ENCODE measurements around the gene PPP1R9B.
A peak's percentile ranks its signal among the peaks of the same experiment; 100 is the strongest.

The PPP1R9B gene

GRCh38 chr17:50130559-50131305, 19.7 kb downstream of the PPP1R9B start:
- Histone ChIP-seq H3K4me3 (ENCODE audit: low read depth, low read length) (peak overlapping the region; percentile 58), H3K9ac (ENCODE audit: low read depth, low read length) (peak overlapping the region; percentile 3), H3K9me3 (ENCODE audit: control insufficient read depth, insufficient read depth, low read length) (no peaks in the 10 kb centered on the region), H3K4me1 (ENCODE audit: control insufficient read depth, insufficient read depth, low read length) (peaks cover 29% of the 10 kb centered on the region), H3K27me3 (ENCODE audit: control insufficient read depth, insufficient read depth, low read length) (peaks cover 8% of the 10 kb centered on the region), H3K36me3 (ENCODE audit: control insufficient read depth, insufficient read depth, low read length) (peaks cover 3% of the 10 kb centered on the region)

GRCh38 chr17:50129728-50130558, 20.5 kb downstream of the PPP1R9B start, which contains the start of gene SAMD14:
TSS of gene SAMD14 (minus strand) at chr17:50130160. CDS start at chr17:50124959, 5,201 bp downstream.
- Histone ChIP-seq H3K4me1 (ENCODE audit: control insufficient read depth, insufficient read depth, low read length) (peaks cover 29% of the 10 kb centered on the region), H3K4me3 (ENCODE audit: low read depth, low read length) (peak within 1 kb of the TSS; percentile 76), H3K9me3 (ENCODE audit: control insufficient read depth, insufficient read depth, low read length) (no peaks in the 10 kb centered on the region), H3K27me3 (ENCODE audit: control insufficient read depth, insufficient read depth, low read length) (peaks cover 8% of the 10 kb centered on the region), H3K36me3 (ENCODE audit: control insufficient read depth, insufficient read depth, low read length) (no peaks in the 10 kb centered on the region), H3K9ac (ENCODE audit: low read depth, low read length) (peak within 1 kb of the TSS; percentile 56)

GRCh38 chr17:50129353-50129727, 21.1 kb downstream of the PPP1R9B start:
- Histone ChIP-seq H3K4me1 (ENCODE audit: control insufficient read depth, insufficient read depth, low read length) (peaks cover 29% of the 10 kb centered on the region), H3K9ac (ENCODE audit: low read depth, low read length) (no peak overlapping the region), H3K4me3 (ENCODE audit: low read depth, low read length) (peak overlapping the region; percentile 76), H3K9me3 (ENCODE audit: control insufficient read depth, insufficient read depth, low read length) (no peaks in the 10 kb centered on the region), H3K27me3 (ENCODE audit: control insufficient read depth, insufficient read depth, low read length) (peaks cover 8% of the 10 kb centered on the region), H3K36me3 (ENCODE audit: control insufficient read depth, insufficient read depth, low read length) (no peaks in the 10 kb centered on the region)

- Histone ChIP-seq H3K4me3 (ENCODE audit: low read depth, low read length) (peak overlapping the region; percentile 76), H3K4me1 (ENCODE audit: control insufficient read depth, insufficient read depth, low read length) (peaks cover 29% of the 10 kb centered on the region), H3K9ac (ENCODE audit: low read depth, low read length) (peak overlapping the region; percentile 56), H3K9me3 (ENCODE audit: control insufficient read depth, insufficient read depth, low read length) (no peaks in the 10 kb centered on the region), H3K27me3 (ENCODE audit: control insufficient read depth, insufficient read depth, low read length) (peaks cover 8% of the 10 kb centered on the region), H3K36me3 (ENCODE audit: control insufficient read depth, insufficient read depth, low read length) (no peaks in the 10 kb centered on the region)
Measured at GRCh38 chr17:50128441-50129352, 21.8 kb downstream of the PPP1R9B start.

- no peaks in the 10 kb centered on the region for H3K36me3 ChIP-seq (ENCODE audit: control insufficient read depth, insufficient read depth, low read length)
- peak overlapping the region; percentile 76 for H3K4me3 ChIP-seq (ENCODE audit: low read depth, low read length)
- H3K4me1 ChIP-seq (ENCODE audit: control insufficient read depth, insufficient read depth, low read length), result peaks cover 27% of the 10 kb centered on the region
- H3K9me3 ChIP-seq (ENCODE audit: control insufficient read depth, insufficient read depth, low read length), result no peaks in the 10 kb centered on the region
- H3K27me3 ChIP-seq (ENCODE audit: control insufficient read depth, insufficient read depth, low read length), result peaks cover 3% of the 10 kb centered on the region
- H3K9ac ChIP-seq (ENCODE audit: low read depth, low read length), result no peak overlapping the region
Measured at GRCh38 chr17:50127697-50128361, 22.6 kb downstream of the PPP1R9B start.

- Histone ChIP-seq H3K9ac (ENCODE audit: low read depth, low read length) (no peak overlapping the region), H3K9me3 (ENCODE audit: control insufficient read depth, insufficient read depth, low read length) (no peaks in the 10 kb centered on the region), H3K4me1 (ENCODE audit: control insufficient read depth, insufficient read depth, low read length) (peaks cover 17% of the 10 kb centered on the region), H3K27me3 (ENCODE audit: control insufficient read depth, insufficient read depth, low read length) (peaks cover 2% of the 10 kb centered on the region), H3K36me3 (ENCODE audit: control insufficient read depth, insufficient read depth, low read length) (no peaks in the 10 kb centered on the region), H3K4me3 (ENCODE audit: low read depth, low read length) (no peak overlapping the region)
Measured at GRCh38 chr17:50125420-50125997, 25.0 kb downstream of the PPP1R9B start.

GRCh38 chr17:50123649-50124349, 26.7 kb downstream of the PPP1R9B start:
- H3K9me3 ChIP-seq (ENCODE audit: control insufficient read depth, insufficient read depth, low read length), result no peaks in the 10 kb centered on the region
- H3K27me3 ChIP-seq (ENCODE audit: control insufficient read depth, insufficient read depth, low read length), result peaks cover 18% of the 10 kb centered on the region
- peak overlapping the region; percentile 37 for H3K9ac ChIP-seq (ENCODE audit: low read depth, low read length)
- no peak overlapping the region for H3K4me3 ChIP-seq (ENCODE audit: low read depth, low read length)
- no peaks in the 10 kb centered on the region for H3K36me3 ChIP-seq (ENCODE audit: control insufficient read depth, insufficient read depth, low read length)
- peaks cover 17% of the 10 kb centered on the region for H3K4me1 ChIP-seq (ENCODE audit: control insufficient read depth, insufficient read depth, low read length)

- H3K9me3 ChIP-seq (ENCODE audit: control insufficient read depth, insufficient read depth, low read length), result no peaks in the 10 kb centered on the region
- no peaks in the 10 kb centered on the region for H3K36me3 ChIP-seq (ENCODE audit: control insufficient read depth, insufficient read depth, low read length)
- peaks cover 26% of the 10 kb centered on the region for H3K27me3 ChIP-seq (ENCODE audit: control insufficient read depth, insufficient read depth, low read length)
- no peak overlapping the region for H3K9ac ChIP-seq (ENCODE audit: low read depth, low read length)
- H3K4me3 ChIP-seq (ENCODE audit: low read depth, low read length), result no peak overlapping the region
- H3K4me1 ChIP-seq (ENCODE audit: control insufficient read depth, insufficient read depth, low read length), result peaks cover 15% of the 10 kb centered on the region
Measured at GRCh38 chr17:50122945-50123344, 27.5 kb downstream of the PPP1R9B start.

- peaks cover 13% of the 10 kb centered on the region for H3K4me1 ChIP-seq (ENCODE audit: control insufficient read depth, insufficient read depth, low read length)
- H3K27me3 ChIP-seq (ENCODE audit: control insufficient read depth, insufficient read depth, low read length), result peaks cover 26% of the 10 kb centered on the region
- H3K36me3 ChIP-seq (ENCODE audit: control insufficient read depth, insufficient read depth, low read length), result no peaks in the 10 kb centered on the region
- H3K9me3 ChIP-seq (ENCODE audit: control insufficient read depth, insufficient read depth, low read length), result no peaks in the 10 kb centered on the region
- H3K9ac ChIP-seq (ENCODE audit: low read depth, low read length), result no peak overlapping the region
- H3K4me3 ChIP-seq (ENCODE audit: low read depth, low read length), result no peak overlapping the region
Measured at GRCh38 chr17:50120475-50121253, 29.8 kb downstream of the PPP1R9B start.

GRCh38 chr17:50118828-50119218, 31.7 kb downstream of the PPP1R9B start:
- no peak overlapping the region for H3K9ac ChIP-seq (ENCODE audit: low read depth, low read length)
- peaks cover 11% of the 10 kb centered on the region for H3K4me1 ChIP-seq (ENCODE audit: control insufficient read depth, insufficient read depth, low read length)
- H3K9me3 ChIP-seq (ENCODE audit: control insufficient read depth, insufficient read depth, low read length), result no peaks in the 10 kb centered on the region
- H3K27me3 ChIP-seq (ENCODE audit: control insufficient read depth, insufficient read depth, low read length), result peaks cover 26% of the 10 kb centered on the region
- H3K36me3 ChIP-seq (ENCODE audit: control insufficient read depth, insufficient read depth, low read length), result no peaks in the 10 kb centered on the region
- no peak overlapping the region for H3K4me3 ChIP-seq (ENCODE audit: low read depth, low read length)
